GM12873 (cell line): Measurements from ENCODE around the gene PIEZO1.

Experiments used
- CTCF ChIP-seq: IDR thresholded peaks from 2 replicates; pipeline ENCODE4 v1.5.1; 2012; ENCODE audit warnings: low read depth, mild to moderate bottlenecking, moderate library complexity, low read length, control low read depth; ENCODE audit not compliant: insufficient read depth; ENCODE audit errors: missing control alignments

PIEZO1 gene

GRCh38 chr16:88759976-88760350 is 25.1 kb downstream of the PIEZO1 start:
- TF ChIP-seq CTCF = no peak

GRCh38 chr16:88759245-88759975 is 25.6 kb downstream of the PIEZO1 start:
- TF ChIP-seq CTCF = no peak

GRCh38 chr16:88758944-88759244 is 26.1 kb downstream of the PIEZO1 start:
- TF ChIP-seq CTCF = no peak

GRCh38 chr16:88758227-88758943 is 26.6 kb downstream of the PIEZO1 start:
- no peak for TF ChIP-seq CTCF

GRCh38 chr16:88755745-88756443 is 29.1 kb downstream of the PIEZO1 start:
- TF ChIP-seq CTCF = no peak

GRCh38 chr16:88754912-88755744 is 29.9 kb downstream of the PIEZO1 start:
- no peak for TF ChIP-seq CTCF
